ENCODE results near the gene ARHGAP22.

The ARHGAP22 gene

GRCh38 chr10:48527756-48528155 lies 77.1 kb downstream of the ARHGAP22 start:
- no peak for TF ChIP-seq CTCF (IDR thresholded peaks at IDR 0.05; ENCODE audit: poor library complexity, severe bottlenecking)

GRCh38 chr10:48526846-48527505 lies 77.9 kb downstream of the ARHGAP22 start:
- no peaks in the 10 kb centered on the region for H3K36me3 ChIP-seq (ENCODE audit: low read depth)
- H3K9me3 ChIP-seq (ENCODE audit: severe bottlenecking): no peaks in the 10 kb centered on the region
- H3K27ac ChIP-seq (ENCODE audit: poor library complexity, severe bottlenecking): no peak overlapping the region
- ATAC-seq (ENCODE audit: low read depth) (no peak), DNase-seq (ENCODE audit: low spot score) (no peak)
- no peak for TF ChIP-seq CTCF (IDR thresholded peaks at IDR 0.05; ENCODE audit: poor library complexity, severe bottlenecking)
- peaks cover 43% of the 10 kb centered on the region for H3K27me3 ChIP-seq (ENCODE audit: insufficient read depth, poor library complexity, severe bottlenecking)
- H3K4me3 ChIP-seq (ENCODE audit: severe bottlenecking): no peak overlapping the region
- no peaks in the 10 kb centered on the region for H3K4me1 ChIP-seq (ENCODE audit: insufficient read depth, poor library complexity, severe bottlenecking)

More at GRCh38 chr10:48527756-48528155, 77.1 kb downstream of the ARHGAP22 start:
- Histone ChIP-seq H3K36me3 (ENCODE audit: low read depth) (no peaks in the 10 kb centered on the region), H3K4me3 (ENCODE audit: severe bottlenecking) (no peak overlapping the region), H3K9me3 (ENCODE audit: severe bottlenecking) (no peaks in the 10 kb centered on the region), H3K27ac (ENCODE audit: poor library complexity, severe bottlenecking) (no peak overlapping the region), H3K27me3 (ENCODE audit: insufficient read depth, poor library complexity, severe bottlenecking) (peaks cover 36% of the 10 kb centered on the region), H3K4me1 (ENCODE audit: insufficient read depth, poor library complexity, severe bottlenecking) (no peaks in the 10 kb centered on the region)
- ATAC-seq (ENCODE audit: low read depth): no peak
- no peak for DNase-seq (ENCODE audit: low spot score)

DNA sequence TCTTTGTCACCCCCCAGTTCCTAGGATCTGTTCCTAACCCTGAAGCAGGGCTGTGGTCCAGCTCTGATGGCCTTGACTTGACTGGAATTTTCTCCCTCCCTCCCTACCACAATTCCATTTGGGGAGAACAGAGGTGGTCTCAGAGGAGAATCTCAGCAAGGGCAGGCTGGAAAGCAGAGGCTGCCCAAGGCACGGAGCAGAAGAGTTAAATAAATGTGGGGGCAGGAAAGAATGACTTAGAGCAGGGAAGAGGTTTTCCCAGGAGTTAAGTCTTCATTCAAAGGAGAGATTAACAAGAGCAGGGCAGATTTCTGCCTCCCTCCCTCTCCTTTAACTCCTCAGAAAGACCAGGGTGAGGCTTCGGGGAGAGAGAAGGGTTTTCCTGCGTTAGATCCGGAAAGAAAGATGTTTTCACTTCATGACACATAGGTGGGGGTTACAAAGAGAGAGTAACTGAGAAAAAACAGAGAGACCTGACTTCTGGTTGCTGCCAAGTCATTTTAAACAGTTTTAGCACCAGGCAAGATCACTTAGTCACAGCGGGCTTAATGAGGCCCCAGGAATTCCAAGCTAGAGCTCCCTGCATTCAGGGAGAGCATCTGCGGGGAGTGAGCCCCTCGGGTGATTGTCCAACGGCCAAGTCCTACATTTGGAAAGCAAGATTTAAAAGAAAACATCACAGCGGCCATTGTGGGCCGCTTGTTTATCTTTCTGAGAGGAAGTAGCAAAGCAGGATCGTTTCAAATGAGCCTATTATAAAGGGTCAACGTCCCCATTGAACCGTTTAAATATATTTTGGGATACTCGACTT lies 78.7 kb downstream of the ARHGAP22 start:
- DNase-seq (ENCODE audit: low spot score): no peak
- no peaks in the 10 kb centered on the region for H3K4me1 ChIP-seq (ENCODE audit: insufficient read depth, poor library complexity, severe bottlenecking)
- no peaks in the 10 kb centered on the region for H3K36me3 ChIP-seq (ENCODE audit: low read depth)
- H3K27ac ChIP-seq (ENCODE audit: poor library complexity, severe bottlenecking): no peak overlapping the region
- H3K27me3 ChIP-seq (ENCODE audit: insufficient read depth, poor library complexity, severe bottlenecking): peaks cover 43% of the 10 kb centered on the region
- H3K4me3 ChIP-seq (ENCODE audit: severe bottlenecking): no peak overlapping the region
- TF ChIP-seq CTCF (IDR thresholded peaks at IDR 0.05; ENCODE audit: poor library complexity, severe bottlenecking): no peak
- ATAC-seq (ENCODE audit: low read depth): 0 out of 3 replicates have a peak, but pooled peaks have one; percentile 15
- H3K9me3 ChIP-seq (ENCODE audit: severe bottlenecking): no peaks in the 10 kb centered on the region

DNA sequence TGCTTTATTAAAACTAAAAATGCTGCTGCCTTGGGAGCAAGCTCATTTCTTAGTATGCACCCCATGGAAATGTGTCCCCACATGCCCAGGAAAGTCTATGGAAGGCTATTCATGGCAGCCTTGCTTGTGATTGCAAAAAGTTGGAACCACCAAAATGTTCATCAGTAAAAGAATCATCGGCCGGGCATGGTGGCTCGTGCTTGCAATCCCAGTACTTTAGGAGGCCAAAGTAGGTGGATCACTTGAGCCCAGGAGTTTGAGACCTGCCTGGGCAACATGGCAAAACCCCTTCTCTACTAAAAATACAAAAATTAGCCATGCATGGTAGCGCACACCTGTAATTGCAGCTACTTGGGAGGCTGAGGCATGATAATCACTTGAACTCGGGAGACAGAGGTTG lies 79.8 kb downstream of the ARHGAP22 start:
- DNase-seq (ENCODE audit: low spot score) (no peak), ATAC-seq (ENCODE audit: low read depth) (no peak)
- TF ChIP-seq CTCF (IDR thresholded peaks at IDR 0.05; ENCODE audit: poor library complexity, severe bottlenecking): no peak
- Histone ChIP-seq H3K4me1 (ENCODE audit: insufficient read depth, poor library complexity, severe bottlenecking) (no peaks in the 10 kb centered on the region), H3K27me3 (ENCODE audit: insufficient read depth, poor library complexity, severe bottlenecking) (peaks cover 43% of the 10 kb centered on the region), H3K4me3 (ENCODE audit: severe bottlenecking) (no peak overlapping the region), H3K27ac (ENCODE audit: poor library complexity, severe bottlenecking) (no peak overlapping the region), H3K9me3 (ENCODE audit: severe bottlenecking) (no peaks in the 10 kb centered on the region), H3K36me3 (ENCODE audit: low read depth) (no peaks in the 10 kb centered on the region)
